Measurements from ENCODE around the gene IGFL1.
"Not testable (repeated sequence)": the region's sequence is repeated elsewhere in the genome, so short reads cannot be mapped to it uniquely, and the experiment has no call there.

The IGFL1 gene

GRCh38 chr19:46202426-46202825 is 27.1 kb upstream of the IGFL1 start:
- DNase-seq (ENCODE audit: low read depth): no peak

GRCh38 chr19:46202872-46203860 is 26.4 kb upstream of the IGFL1 start:
- DNase-seq (ENCODE audit: low read depth): no peak

- DNase-seq (ENCODE audit: low read depth): no peak
Observed at GRCh38 chr19:46204008-46204407, 25.5 kb upstream of the IGFL1 start.

GRCh38 chr19:46205183-46205984 is 24.2 kb upstream of the IGFL1 start:
- DNase-seq (ENCODE audit: low read depth): no peak

GRCh38 chr19:46206176-46206575 is 23.4 kb upstream of the IGFL1 start:
- no peak for DNase-seq (ENCODE audit: low read depth)

GRCh38 chr19:46206682-46207081 is 22.9 kb upstream of the IGFL1 start:
- DNase-seq (ENCODE audit: low read depth): no peak

GRCh38 chr19:46207858-46208257 is 21.7 kb upstream of the IGFL1 start:
- not testable (repeated sequence) for DNase-seq (ENCODE audit: low read depth)

- DNase-seq (ENCODE audit: low read depth): no peak
Observed at GRCh38 chr19:46209051-46209450, 20.5 kb upstream of the IGFL1 start.

GRCh38 chr19:46209472-46209871 is 20.1 kb upstream of the IGFL1 start:
- DNase-seq (ENCODE audit: low read depth): no peak

- DNase-seq (ENCODE audit: low read depth): no peak
Observed at GRCh38 chr19:46210669-46211068, 18.9 kb upstream of the IGFL1 start.

- no peak for DNase-seq (ENCODE audit: low read depth)
Observed at GRCh38 chr19:46211201-46211881, 18.2 kb upstream of the IGFL1 start.

- DNase-seq (ENCODE audit: low read depth): not testable (repeated sequence)
Observed at GRCh38 chr19:46212592-46212991, 16.9 kb upstream of the IGFL1 start.

- DNase-seq (ENCODE audit: low read depth): no peak
Observed at GRCh38 chr19:46213156-46213555, 16.4 kb upstream of the IGFL1 start.

- no peak for DNase-seq (ENCODE audit: low read depth)
Observed at GRCh38 chr19:46213806-46214205, 15.7 kb upstream of the IGFL1 start.

GRCh38 chr19:46216612-46217011 is 12.9 kb upstream of the IGFL1 start:
- no peak for DNase-seq (ENCODE audit: low read depth)

GRCh38 chr19:46217476-46217875 is 12.1 kb upstream of the IGFL1 start:
- no peak for DNase-seq (ENCODE audit: low read depth)

- no peak for DNase-seq (ENCODE audit: low read depth)
Observed at GRCh38 chr19:46218160-46218559, 11.4 kb upstream of the IGFL1 start.

GRCh38 chr19:46220038-46220615 is 9.4 kb upstream of the IGFL1 start:
- no peak for DNase-seq (ENCODE audit: low read depth)

- no peak for DNase-seq (ENCODE audit: low read depth)
Observed at GRCh38 chr19:46221152-46221551, 8.4 kb upstream of the IGFL1 start.

GRCh38 chr19:46221981-46222610 is 7.4 kb upstream of the IGFL1 start:
- no peak for DNase-seq (ENCODE audit: low read depth)

- DNase-seq (ENCODE audit: low read depth): not testable (repeated sequence)
Observed at GRCh38 chr19:46223787-46224186, 5.8 kb upstream of the IGFL1 start.
